SW 1271 (cell line): ENCODE results near the gene BAHCC1.

Source experiments
- DNase-seq, 2 experiments: peaks; one replicate each; lab custom pipeline; 2025; lab: John Stamatoyannopoulos, UW

Gene BAHCC1

DNA sequence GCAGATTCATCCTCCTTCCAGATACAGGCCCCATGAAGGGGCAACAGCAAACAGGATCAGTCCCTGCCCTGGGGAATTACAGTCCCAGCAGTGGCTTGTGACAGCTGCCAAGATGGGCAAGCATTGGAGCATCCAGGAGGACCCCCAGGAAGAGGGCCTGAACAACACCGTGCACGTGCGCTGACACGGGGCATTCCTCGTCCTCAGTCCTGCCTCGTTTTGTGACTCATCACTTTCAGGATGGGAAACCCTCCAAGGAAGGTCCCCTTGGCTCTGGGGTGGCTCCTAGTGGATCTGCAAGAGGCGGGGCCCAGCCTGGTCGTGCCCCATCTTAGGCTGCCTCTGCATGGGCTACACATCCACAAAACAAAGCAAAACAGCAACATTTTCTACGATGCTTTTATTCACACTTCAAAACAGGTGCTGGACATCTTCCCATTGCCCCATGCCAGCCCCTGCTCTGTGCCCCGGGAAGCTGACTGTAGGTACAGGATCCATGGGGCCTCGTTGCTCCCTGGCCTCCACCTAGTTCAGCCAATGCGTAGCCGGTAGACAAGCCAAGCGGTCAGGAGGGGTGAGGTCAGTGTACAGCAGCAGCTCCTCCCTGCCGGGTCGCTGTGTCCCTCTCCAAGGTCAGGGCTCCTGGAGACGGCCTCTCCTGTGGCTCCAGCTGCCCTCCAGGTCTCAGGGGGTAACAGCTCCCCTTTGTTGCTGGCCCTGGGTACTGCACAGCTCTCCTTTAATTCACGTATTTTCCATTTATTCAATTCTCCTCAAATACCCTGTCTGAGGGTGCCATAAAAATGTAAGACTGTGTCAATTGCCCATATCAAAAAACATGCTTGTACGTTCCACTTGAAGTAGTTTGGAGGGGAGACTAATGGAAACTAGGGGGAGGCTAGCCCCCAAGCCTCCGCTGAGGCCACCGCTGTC is 85.1 kb downstream of the BAHCC1 start:
- no peak for DNase-seq

DNA sequence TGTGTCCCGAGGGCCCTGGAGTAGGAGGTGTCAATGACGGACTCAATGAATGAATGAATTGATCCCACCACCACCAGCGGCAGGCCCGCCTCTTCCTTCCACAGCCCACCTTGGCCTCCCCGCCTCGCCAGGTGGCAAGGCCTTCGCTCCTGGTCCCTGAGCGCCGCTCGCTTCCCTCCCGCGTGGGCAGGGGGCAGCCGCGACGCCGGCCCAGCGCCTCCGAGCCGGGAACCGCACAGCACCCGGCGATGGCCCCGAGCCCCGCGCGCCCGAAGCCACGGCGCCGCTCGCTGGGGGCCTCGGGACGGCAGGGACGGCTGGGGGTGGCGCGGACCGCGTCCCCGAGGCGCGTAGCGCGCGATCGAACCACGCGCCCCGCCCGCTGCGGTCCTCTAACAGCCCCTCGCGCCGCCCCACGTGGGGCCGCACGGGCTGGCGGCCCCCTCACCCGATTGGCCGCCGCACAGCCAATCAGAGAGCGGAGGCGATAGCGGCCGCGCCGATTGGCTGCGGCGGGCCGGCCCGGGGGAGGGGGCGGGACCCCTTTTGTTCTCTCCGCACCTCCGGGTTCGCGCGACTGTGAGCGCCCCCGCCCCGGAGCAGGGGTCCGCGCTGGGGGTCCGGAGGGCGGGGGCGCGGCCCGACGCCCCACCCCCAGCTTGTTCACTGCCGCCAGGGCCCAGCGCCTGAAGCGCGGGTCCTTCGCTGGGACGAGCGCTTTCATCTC is 86.0 kb downstream of the BAHCC1 start:
- DNase-seq: no peak

DNA sequence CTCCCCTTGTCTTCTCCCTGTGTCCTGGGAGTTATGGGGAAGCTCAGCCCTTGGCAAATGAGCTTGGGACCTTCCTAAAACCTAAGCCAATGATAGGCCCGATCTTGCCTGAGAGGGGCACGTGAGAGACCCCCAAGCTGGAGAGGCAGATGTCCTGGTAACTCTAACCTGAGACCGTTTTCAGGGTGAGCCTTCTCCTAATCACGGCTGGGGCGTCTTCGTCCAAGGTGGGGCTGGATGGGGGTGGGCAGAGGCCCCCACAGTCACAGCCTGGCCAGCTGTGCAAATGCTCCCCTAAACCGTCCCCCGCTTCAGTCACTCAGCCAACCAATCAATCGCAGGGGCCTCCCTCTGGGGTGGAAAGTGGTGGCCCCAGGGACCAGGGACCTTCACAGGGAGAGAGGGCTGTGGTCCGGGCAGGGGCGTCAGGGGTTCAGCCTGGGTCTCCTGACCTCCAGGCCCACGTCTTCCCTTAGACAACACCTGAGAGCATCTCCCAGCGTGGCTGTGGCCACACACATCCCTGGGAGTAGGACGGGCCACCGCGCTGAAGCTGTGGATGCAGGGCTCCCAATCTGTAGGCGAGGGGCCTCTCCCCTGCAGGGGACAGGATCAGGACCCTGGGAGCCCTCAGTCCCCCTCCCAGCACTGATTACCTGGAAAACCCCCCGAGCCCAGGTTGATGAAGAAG is 86.7 kb downstream of the BAHCC1 start:
- no peak for DNase-seq

DNA sequence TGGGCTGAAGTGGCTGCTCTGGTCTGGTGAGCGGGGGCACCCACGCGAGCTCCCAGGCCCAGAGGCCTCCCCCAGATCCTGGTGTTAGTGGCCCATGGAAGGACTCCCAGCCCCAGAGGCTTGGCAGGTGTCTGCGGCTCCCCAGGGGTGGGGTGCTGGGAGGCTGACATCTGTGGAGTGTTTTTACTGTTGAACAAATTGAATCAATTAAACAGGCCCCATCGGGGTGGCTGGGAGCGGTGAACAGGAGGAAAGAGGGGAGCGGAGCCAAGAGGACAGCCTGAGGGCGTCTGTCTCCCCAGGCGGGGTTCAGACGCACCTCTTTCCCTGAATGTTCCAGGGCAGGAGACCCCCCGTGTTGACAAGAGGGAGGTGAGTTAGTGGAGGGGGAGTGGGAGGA is 87.4 kb downstream of the BAHCC1 start:
- no peak for DNase-seq

DNA sequence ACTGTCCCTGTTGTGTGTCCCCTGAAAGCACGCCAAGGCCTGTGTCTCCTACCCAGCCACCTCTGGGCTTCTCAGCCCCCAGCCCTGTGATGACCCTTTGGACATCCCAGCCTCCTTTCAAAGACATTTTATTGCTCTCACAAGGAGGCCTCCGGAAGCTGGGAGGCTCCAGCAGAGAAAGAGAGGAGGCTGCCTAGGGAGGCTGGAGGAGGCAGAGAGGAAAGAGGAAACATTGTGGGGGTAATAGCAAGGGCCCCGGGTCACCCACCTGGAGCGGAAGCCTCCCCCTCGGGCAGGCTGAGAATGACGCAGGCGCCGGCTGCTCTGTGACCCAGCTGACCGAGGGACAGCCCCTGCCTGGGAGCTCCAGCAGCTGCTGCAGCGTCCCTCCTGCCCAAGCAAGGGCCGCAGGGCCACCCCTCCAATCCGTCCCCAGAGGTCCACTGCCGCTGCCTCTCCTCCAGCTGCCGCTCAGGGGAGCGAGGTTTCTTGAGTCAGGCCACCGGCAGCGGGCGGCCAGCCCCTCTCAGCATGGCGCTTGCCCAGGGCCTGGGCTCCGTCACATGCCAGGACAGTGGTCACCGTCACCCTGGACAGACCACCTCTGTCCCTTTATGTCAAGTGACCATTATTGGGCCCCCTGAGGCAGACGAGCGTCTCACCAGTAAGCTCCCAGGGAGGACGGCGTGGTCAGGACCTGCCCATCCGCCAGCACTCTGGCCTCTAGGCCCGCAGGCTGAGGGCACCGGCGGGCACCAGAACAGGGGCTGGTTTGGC is 88.0 kb downstream of the BAHCC1 start:
- DNase-seq: no peak

DNA sequence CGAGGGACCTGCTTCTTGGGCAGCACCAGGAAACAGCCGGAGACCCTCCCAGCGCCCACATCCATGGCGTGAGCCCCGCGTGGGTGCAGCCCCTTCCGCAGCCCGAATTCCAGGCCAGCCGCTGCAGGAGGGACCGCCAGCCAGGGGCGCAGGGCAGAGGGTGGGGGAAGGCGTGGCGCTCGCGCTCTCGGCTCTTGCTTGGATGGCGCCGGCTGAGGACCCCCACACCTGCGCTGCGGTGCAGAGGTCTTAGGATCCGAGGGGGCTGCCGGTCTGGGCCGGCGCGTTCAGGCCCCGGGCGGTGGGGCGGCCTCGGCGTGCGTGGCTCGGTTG is 88.6 kb downstream of the BAHCC1 start:
- DNase-seq: no peak

DNA sequence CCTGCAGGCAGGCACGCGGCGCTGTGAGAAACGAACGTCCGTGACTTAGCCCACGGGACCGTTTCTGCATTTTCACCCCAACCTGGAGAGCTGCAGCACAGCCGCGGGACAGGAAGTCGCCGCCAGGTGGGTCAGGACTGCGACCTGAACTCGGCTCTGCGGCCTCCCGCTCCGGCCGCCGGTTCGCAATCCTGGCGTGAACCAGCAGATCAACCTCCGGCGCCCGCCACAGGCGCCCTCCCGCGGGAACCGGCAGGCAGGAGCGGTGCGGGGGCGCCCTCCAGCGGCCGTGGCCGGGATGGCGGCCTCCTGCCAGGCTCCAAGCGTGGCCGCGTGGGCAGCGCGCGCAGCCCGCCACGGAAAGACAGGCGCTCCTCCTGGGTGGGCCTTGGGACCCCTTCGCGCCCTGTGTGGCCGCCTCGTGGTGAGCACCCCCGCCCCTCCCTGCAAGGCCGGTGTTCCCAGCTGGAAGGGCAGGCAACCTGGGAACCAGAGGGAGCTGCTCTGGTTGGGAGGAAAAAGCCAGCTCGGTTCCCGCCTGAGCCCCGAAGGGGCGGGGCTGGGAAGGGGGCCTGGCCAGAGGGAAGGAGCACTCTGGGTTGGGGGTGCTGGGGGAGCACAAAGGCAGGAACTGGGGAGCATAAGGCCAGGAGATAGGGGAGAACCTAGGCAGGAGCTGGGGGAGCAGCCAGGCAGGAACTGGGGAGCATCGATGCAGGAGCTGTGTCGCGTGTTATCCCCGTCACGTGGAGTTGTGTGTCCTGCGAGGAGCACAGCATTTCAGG is 89.1 kb downstream of the BAHCC1 start:
- peak in 1 of 2 experiments; percentile 75 for DNase-seq

DNA sequence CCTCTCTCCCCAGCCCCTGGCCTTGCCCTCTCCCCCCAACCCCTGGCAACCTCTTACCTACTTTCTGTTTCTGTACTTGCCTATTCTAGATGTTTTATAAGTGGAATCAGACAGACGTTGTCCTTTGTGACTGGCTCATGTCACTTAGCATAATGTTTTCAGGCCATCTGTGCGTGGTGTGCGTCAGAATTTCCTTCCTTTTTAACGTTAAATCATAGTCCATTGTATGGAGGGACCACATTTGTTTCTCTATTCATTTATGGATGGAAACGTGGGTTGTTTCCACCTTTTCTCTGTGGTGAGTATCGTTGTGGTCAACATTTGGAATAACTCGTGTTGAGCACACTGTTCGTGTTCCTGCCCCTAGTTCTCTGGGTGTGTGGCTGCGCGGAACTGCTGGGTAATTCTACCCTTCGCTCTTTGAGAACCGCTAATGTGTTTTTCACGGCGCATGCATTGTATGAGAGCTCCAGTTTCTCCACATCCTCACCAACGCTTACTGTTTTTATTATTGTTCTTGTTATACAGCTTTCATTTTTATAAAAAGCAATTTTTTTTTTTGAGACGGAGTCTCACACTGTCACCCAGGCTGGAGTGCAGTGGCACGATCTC is 91.0 kb downstream of the BAHCC1 start:
- DNase-seq: no peak

DNA sequence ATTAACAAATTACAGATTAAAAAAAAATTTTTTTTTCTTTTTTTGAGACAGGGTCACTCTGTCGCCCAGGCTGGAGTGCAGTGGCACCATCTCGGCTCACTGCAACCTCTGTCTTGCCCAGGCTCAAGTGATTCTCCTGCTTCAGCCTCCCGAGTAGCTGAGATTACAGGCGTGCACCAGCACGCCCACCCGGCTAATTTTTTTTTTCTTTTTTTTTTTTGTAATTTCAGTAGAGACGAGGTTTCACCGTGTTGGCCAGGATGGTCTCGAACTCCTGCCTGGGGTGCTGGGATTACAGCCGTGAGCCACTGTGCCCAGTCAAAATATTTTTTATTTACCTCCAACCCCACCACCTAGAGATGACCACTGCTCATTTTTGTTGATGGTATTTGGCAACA is 91.8 kb downstream of the BAHCC1 start:
- no peak for DNase-seq

DNA sequence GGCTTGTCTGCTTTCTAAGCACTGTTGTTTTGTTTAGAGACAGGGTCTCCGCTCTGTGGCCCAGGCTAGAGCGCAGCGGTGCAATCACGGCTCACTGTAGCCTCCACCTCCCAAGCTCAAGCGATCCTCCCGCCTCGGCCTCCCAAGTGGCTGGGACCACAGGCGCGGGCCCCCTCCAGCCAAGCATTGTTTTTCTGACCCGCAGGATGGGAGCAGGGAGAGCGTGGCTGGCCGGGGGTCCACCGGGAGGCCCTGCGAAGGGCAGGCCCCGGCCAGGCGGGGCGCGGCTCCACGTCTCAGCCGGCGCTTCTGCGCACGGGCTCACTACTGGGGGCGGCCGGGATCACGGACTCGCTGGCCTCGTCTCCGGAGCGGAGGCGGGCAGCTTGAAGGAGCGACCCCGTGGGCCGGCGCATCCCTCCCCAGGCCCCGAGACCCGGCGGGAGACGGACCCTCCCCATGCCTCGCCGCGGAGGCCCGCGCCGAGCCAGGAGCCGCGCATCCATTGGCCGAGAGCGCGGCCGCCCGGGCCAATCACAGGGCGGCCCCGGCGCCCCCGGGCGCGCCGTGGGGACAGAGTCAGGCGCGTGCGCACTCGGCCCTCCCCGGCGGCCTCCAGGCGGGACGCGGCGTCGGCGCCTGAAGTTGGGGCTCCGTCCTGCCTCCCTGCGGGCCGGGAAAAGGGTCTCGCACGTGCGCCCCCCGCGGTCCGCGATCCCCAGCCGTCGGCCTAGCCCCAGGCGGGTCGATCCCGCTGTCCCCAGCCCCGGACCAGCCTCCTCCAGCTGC is 92.4 kb downstream of the BAHCC1 start:
- DNase-seq: peak in 1 of 2 experiments; percentile 61

DNA sequence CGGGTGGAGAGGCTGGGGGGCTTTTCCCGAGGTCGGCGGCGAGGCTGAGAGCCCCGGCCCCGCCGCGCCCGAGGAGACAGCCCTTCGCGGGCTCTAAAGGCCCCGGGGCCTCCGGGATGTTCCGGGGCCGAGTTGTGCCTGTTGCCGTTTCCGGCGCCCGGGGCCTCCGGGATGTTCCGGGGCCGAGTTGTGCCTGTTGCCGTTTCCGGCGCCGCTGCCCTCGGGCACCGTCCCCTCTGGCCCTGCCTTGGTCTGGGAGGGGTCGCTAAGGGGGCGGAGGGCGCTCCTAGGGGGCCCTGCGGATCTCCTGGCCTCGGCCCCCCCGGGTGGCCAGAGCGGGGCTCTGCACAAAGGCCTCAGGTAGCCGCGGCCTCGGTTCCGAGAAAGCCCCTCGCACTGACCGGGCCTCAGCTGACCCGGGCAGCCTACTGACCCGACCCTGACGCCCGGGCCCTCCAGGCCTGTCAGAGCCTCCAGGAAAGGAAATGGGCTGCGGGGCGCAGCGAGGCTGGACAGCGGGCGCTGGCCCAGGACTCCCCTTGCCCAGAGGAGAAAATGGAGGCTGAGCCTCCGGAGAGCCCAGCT is 93.1 kb downstream of the BAHCC1 start:
- DNase-seq: no peak

DNA sequence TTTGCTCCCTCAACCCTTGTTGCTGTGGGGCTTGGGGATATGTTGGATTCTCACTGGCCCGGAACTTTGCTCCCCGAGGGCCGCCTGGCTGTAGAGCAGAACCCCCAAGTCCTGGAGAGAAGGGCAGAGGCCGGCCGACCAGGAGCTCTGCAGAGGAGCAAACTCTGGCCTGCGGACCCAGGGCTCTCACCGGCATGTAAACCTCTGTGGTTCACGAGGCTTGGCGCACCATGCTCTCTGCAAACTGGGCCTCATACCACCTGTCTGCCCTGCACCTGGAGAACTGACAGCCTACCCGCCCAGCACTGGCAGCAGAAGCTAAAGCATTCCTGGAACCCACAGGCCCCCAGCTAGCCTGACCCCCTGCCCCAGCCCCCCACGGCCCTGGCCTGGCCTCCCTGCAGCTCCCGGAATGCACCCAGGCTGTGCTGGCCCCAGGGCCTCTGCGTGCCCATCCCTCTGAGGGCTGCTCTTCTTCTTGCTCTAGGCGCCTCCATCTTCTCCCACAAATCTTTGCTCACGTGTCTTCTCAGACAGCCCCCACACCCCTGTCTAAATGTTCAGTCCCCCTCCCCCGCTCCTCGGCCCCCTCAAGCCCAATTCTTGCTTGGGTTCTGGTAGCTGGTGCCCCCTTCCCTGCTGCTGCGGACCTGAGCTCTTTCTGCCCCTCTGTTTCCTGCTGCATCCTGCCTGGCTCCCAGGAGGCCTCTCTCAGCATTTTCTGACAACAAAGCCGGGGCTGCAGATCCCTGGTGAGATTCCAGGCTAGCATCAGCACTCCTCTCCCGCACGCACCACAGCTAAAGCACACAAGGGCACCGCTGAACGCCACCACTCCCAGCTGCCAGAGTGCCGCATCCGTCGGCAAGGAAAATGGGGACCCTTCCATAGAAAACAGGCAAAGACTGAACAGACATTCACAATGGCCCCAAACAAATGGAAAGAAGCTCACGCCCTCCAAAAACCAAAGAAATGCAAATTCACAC is 94.0 kb downstream of the BAHCC1 start:
- DNase-seq: no peak

DNA sequence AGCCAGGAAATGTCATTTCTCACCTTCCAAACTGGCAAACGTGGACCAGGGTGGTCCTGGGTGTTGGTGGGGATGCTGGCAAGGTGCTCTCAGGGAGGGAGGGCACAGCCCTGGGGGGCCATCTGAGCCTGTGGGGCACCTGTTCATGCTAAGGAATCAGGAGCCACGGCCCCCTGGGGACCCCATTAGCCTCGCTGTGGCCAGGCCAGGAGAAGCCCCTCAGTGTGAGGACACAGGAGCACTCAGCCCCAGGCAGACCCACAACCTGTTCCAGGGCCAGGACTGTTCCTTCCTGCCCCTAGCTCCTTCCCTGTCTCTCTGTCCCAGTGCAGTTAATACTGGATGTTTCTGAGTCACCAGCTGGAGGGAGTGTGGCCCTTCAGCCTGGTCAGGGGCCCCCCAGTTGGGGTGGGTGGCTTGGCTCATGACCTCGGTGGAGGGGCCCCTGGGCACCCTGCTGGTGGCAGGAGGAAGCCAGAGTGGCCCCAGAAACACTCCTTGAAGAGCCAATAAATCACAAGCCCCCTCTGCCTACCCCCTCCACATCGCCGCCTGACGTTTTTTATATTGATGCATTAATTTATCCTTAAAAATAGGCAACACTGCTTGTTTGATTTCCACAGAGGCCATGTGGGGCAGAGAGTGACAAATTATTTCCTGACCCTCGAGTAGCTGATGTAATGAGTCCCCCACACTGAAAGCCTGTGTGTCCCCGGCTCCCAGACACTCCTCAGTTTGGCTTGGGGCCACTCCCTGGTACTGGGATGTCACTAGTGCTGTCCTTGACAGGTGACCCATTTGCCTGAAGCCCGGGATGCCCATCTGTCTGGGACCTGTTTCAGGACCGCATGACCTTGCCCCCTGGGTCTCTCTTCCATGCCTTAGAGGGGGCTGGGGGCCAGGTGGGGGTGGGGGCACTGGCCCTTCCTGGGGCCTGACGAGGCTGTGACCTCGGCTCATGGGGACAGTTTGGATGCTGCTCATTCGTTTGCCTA is 95.0 kb downstream of the BAHCC1 start:
- no peak for DNase-seq

DNA sequence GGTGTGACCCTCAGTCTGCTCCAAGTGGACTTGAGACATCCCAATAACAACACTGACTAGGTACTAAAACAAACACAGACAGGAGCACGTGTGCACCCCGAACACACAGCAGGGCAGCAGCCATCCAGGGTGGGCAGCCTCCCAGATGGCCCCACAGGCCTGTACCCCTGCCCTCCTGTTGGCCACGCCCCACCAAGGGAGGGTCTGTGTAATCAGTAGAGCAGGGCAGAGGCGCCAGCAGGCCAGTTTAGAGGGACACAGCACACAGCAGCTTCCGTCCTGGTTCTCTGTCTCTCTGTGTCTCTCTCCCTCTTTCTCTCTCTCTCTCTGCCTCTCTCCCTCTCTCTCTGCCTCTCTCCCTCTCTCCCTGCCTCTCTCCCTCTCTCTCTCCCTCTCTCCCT is 95.9 kb downstream of the BAHCC1 start:
- no peak for DNase-seq

DNA sequence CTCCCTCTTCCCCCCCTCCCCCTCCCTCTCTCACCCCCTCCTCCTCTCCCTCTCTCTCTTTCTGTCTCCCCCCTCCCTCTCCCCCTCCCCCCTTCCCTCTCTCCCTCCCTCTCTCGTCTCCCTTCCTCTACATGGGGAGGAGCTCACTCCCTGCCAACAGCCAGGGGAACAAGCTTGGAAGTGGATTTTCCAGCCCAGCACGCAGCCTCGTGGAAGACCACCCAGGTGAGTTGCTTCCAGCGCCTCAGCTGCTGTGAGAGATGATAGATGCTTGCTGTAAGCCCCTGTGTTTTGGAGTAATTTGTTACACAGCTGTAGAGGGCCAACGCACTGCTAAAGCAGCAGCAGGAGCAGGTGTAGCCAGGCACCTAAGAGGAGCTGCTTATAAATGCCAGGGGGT is 96.5 kb downstream of the BAHCC1 start:
- DNase-seq: no peak

DNA sequence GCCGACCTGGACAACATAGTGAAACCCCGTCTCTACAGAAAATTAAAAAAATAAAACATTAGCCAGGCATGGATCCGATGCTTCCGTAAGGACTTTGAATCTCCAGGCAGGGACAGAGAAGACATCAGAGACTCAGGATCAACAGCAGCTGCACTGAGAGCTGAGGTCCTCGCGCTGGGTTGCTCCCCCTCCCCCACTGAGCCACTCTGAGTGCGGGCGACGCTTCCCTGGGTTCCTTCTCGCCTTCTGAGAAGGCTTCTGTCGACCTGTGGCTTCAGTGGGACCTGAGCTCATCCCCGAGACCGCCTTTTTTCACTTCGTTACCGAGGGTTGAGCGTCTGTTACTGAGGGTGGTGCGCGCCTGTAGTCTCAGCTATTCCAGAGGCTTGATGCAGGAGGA is 96.9 kb downstream of the BAHCC1 start:
- no peak for DNase-seq

DNA sequence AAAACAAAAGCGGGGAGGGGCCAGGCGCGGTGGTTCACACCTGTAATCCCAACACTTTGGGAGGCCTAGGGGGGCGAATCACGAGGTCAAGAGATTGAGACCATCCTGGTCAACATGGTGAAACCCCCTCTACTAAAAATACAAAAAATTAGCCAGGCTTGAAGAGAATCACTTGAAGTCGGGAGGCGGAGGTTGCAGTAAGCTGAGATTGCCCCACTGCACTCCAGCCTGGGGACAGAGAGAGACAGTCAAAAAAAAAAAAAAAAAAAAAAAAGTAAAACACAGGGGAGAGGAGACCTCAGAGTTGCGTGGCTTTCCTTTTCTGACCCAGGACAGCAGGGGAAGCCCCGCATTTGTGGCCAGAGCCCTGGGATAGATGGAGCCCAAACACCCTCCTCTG is 97.4 kb downstream of the BAHCC1 start:
- DNase-seq: no peak
